Measurements from ENCODE around the gene POLR3G.
A peak's percentile ranks its signal among the peaks of the same experiment; 100 is the strongest.

Gene POLR3G

DNA sequence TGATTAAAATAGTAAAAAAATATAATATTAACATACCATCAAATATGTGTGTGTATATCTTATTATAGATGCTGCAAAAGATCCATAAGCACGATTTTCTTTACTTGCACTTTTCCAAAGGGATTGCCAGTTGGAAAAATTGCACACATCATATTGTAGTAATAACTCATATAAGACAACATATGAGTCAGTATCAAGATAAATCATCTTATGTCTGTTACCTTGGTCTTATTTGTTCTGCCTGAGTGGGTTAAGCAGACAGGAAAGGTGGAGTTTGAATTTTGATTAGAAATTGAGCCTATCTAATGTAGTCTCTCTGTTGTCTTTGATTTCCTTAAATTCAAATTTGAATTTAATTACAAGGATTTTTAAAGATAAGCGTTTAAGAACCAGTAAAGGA, 30.1 kb downstream of the POLR3G start:
- DNase-seq: no peak

DNA sequence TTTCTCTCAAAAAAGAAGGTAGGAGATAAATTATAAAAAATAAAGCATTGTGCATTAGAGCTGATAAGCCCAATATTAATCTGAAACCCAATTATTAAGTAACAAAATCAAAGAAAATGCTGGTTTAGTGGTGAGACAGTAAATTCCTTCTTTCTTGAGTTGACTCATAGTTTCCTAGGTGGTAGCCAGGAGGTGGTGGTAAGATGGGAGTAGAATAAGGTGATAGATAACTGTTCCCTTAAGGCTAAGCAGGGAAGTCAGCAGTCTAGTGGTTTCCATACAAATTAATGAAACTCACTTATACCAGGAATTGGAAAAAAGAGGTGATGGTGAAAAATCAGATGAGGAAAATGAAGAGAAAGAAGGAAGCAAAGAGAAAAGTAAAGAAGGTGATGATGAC, 31.6 kb downstream of the POLR3G start:
- no peak for DNase-seq

DNA sequence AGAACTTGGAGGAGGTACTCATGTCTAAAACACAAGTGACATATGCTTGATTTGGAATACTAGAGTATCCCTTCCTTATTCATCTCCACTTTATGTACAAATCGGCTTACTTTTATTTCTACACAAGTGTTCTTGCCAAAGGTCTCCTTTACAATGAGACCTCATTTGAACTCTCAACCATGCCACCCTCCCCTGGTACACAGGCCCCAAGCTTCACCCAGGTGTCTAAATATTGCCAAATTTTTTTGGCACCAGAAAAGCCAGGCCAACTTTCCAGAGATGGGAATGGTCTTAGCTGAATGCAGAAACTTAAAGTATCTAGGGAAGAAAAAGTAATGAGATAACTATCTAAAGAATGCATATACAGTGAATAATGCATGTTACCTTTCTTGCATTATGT, 35.8 kb downstream of the POLR3G start:
- no peak for DNase-seq

DNA sequence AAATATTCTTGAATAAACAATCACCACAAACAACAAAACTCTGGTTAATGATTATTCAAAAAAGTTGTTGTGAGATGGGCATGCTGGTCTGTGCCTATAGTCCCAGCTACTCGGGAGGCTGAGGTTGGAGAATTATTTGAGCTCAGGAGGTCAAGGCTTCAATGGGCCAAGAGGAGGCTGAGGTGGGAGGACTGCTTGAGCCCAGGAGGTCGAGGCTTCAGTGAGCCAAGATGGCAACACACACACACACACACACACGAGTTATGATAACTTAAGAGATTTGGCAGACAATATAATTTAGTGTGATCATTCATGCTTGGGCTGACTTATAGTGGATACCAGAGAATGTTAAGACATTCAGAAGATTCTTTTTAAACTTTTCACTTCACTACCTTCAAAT, 39.9 kb downstream of the POLR3G start:
- no peak for DNase-seq

DNA sequence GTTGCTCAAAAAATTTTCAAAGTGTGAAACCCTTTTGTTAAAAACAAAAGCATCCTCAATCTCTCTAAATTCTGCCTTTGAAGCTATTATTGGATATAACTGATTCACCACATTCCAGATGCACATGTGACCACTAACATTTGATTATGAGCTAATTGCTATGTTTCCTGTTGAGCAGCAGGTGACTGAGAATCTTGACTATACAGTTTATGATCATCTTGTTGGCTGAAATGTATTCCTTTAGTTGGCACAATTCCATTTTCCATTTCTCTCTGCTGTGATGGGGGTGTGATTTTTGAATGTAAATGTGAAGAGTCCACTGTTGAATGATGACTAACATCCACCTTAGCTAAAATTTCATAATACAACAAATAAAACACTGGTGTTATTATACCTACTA, 44.0 kb downstream of the POLR3G start:
- DNase-seq: no peak

DNA sequence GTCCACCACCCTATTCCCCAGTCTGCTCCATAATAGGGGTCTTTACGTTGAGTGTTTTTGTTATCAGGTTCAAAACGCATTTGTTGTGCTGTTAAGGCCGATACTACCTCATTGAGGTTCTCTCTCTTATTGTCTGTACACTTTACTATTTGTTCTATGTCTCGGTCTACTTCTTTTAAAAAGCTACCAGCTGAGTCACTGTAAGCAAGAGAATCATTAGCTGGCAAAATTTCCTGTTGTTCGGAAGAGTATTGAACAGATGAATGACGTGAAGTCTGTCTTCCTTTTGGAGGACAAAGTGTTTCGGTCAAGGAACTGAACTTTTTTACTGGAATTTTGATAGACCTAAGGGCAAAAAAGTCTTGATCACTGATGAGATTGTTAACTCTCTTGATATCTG, 44.4 kb downstream of the POLR3G start:
- DNase-seq: no peak

DNA sequence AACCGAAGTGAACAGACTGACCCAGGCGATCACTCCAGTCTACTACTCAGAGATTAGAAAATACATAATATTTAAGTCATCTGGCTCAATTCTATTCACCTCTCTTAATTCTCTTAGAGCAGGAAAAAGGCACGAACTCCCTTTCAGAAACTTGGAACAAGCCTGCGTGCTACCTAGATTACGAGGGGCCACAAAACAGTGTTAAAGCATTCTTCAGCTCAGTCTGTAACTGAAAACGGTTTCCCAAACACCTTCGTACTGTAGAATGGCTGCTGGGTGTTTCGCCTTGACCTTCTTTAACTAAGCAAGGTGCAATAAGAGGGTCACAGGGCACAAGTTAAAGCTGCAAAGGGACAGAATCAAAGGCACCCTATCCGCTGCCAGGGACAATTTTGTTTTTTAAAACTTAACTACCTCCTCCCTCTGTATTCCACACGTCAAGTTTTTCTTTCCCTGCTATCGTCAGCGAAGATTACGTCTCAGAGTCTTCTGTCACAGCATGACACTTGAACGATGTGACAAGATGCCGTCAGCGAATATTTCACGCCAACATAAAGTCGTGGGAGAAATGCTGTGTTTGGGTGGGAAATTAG, 54.0 kb downstream of the POLR3G start:
- DNase-seq: peak; percentile 15

DNA sequence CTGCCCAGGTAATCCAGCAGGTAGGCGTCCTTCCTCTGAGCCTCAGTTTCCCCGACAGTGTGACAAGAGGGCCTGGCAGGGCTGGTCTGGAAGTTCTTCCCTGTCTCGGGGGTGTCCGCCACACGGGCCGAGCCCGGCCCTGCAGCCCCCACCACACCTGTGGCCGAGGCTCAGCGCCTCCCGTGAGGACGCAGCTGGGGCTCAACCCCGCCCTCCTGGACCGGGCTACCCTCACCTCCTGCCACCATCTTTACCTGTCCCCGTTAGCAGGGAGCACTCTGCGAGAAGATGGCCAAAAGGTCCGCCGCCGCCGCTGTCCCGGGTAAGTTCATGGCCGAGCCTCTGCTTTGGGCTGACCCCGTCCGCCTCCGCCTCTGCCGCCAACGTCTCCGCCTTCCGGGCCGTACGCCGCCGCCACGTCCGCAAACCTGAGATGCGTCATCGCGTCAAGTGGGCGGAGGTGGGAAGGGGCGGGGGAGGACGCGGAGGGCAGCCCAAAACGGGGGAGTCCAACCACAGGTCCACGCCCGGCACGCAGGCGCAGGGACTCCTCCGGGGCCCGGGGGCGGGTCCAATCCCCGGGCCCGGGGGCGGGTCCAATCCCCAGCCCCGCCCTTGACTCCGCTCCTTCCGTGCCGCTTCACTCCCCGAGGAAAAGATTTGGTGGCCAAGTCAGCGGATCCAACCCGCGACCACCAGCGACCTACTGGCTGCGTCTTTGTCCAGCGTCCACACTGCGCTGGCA, 54.7 kb downstream of the POLR3G start, which contains the start of gene LYSMD3:
Gene LYSMD3 (minus strand): TSS at position 391 of the 745 bp plus-strand sequence. CDS start 4,295 bp downstream, outside the sequence.
- DNase-seq: peak; percentile 96

DNA sequence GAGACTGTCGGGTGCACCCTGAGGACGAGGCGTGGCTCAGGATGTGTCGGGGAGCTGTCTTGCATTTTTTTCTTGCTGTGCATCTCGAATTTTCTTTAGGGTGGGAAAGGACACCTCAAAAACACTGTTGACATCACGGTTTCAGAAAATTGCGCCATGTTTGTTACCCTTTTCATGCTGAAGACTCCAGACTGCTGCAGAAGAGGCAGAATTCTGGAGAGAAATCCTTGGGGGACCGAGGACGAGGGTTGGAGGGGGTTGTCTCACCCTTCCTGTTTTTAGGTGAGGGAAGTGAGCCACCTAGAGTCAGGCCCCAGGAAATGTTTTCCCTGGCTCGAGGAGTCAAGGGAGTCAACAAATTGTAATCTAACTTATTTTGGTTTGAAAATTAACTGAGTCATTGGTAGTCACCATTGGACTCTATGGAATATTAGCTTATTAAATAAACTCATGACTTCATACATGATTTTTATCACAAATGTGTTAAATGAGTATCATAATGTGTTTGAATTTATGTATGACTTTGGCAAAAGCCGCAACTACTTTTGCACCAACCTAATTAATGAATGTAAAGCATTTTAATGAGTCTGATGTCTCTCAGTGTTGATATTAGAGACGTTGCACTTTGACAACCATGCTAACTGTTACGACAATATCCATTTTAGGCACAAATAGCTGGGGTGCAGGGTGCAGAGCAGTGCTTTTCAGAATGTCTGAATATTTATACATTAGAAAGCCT, 55.4 kb downstream of the POLR3G start:
- peak; percentile 76 for DNase-seq

DNA sequence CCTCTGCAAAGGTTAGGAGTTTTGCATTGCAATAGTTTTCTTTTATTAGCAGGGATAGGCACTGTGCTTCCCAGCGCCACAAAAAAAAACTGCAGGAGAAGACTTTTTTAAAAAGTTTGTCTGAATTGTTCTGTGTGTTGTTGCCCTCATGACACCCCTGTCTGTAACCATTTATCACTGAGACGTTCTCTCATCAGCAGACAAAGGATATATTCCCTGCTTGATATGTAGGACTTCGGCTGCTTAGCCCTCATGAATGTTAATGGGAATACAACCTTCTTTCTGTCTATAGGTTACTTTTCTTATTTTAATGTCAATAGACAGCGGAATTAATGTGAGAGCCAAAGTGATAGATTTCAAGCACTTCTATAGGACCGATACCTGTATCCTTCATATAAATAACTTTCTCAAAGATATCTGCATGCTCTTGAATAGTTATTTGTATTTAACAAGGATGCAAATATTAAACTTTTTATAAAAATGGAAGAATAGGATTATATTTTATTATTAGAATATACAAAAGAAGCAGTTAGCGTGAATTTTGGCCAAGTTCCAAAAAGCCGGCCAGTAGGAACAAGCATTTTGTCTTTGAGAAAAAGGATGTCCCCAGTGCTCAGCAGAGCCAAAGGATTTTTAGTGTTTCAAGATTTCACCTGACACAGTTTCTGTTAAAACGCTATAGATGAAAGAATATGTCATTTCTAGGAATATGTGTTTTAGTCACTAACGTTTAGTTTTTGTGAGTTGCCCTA, 56.2 kb downstream of the POLR3G start:
- no peak for DNase-seq

DNA sequence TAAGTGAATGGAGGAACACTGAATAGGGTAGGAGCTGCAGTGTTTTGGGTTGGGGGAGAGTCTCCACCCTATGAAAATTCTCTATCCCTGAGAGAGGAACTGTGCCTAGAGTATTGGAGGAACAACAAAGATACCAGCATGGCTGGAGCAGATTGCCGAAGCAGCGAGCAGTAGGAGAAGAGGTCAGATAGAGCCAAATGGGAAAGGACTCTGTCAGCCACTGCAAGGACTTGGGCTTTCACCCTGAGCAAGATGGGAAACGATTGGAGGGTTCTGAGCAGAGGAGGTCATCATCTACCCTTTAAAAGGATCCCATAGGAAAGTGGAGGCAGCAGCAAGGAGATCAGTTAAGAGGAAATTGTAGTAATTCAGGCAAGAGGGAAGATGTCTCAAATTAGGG, 59.1 kb downstream of the POLR3G start:
- no peak for DNase-seq

DNA sequence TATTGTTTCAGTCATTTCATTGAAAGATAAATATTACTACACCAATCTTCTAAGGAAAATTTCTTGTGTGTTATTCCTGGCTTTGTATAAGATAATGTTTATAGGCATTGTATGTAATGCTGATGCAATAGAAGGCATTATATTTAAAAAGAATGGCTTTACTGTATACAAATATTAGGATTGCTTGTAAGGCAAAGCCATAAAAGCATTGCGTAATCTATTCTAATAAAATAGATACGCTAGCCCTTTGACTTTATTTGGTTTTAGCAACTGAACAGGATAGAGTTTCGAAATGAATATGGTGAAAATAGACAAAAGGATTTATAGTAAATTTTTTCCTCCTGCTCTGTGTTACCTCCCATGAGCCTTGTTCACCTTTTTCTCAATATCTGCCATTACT, 60.3 kb downstream of the POLR3G start:
- DNase-seq: no peak

DNA sequence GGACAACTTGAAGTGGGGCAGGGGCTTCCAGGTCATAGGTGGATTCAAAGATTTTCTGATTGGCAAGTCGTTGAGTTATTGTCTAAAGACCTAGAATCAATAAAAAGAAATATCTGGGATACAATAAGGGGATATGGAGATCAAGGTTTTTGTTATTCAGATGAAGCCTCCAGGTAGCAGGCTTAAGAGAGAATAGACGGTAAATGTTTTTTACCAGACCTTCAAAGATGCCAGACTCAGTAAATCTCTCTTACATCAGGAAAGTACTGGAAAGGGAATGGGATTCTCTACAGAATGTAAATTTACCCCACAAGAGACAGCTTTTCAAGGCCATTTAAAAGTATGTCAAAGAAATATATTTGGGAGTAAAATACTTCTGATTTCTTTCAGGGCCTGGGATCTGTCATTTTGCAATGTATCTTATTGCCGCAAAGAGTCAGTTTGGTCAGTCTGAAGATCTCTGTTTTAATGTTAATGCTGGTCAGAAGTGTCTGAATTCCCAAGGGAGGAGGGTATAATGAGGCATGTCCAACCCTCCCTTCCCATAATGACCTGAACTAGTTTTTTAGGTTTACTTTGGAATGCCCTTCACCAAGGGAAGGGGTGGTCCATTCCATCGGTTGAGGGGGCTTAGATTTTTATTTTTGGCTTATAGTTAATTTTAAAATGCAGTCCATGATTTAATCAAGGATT, 68.3 kb downstream of the POLR3G start:
- no peak for DNase-seq

DNA sequence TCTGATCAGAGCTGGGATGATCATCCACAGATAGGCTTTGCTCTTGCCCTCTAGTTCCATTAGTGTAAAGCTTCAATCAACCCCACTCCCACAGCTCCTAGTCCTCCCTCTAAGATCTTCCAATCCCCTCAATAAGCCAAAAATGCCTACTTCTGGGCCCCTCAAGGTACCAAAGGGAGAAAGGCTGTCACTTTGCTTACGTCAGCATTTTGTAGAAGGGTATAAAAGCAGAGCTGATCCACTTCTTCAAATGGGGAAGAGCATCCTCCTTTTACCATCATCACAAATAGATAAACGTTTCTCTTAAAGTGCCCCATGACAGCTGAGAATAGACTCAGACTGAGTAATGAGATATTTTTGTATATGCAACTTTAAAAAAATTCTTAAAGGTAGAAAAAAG, 70.8 kb downstream of the POLR3G start:
- no peak for DNase-seq

DNA sequence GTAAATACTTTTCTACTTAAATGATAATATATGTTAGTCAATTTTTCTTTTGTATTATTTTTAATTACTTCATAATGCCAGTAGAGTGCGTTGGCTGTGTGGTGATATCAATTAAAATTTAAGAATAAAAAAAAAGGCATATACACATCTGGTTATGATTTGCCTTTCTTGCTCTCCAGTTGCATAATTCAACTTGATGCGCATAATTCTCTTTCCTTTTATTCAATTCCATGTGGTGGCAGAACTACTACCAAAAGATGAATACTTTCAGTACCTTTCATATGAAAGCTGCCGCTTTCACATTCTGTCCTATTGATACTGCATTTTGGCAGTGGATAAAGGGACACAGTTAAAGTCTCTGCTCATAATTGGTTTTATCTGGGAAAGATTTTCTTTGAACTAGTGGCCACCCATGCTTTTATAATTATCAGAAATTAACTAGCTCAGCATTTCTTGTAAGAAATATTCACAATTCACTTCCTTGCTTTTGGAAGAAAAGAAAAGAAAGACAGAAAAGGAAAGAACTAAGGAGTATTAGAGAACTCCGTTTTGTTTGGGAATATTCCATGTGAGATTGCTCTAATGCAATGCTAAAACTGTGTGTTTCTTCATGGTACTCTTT, 71.7 kb downstream of the POLR3G start:
- DNase-seq: no peak

DNA sequence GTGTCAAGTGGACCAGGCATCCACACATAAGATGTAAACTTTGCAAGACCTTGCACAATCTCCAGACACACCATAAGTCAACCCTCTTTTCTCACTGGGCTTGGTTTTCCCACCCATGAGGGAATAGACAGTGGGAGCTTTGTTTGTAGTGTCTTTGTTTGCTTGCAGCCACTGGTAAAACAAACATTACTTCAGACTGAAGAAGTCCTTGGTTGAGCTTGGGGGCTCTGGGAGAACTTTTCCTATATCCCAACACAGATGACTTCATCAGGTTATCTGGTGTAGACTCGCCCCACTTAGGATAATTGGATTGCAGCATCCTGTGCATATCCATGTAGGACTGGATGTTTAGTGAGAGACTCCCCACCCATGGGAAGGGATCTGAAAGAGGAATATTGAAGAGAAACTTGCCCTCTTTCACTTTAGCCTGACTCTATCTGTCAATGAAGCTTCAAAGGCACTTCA, 72.4 kb downstream of the POLR3G start:
- no peak for DNase-seq

DNA sequence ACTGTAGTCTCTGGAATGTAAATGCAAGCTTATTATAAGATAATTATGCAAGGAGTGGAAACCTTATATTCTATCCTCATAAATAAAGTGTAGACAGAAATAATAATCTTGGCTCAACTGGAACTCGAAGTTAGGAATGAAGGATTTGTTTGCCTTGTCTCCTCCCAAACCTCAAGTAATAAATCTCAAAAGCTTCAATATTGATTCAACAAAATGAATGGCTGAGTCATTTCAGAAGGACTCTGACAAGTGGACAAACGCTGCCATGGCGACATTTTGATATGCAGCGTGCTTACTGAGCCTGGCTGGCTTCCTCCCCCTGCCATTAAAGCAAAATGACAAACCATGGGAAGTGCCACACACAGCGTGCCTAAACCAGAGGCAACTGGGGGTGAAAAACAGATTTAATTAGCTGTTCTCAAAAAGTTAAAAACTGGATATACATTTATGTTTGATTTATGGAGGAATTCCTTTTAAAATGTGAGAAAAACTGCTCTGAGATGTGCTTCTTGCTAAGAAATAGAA, 73.5 kb downstream of the POLR3G start:
- no peak for DNase-seq

DNA sequence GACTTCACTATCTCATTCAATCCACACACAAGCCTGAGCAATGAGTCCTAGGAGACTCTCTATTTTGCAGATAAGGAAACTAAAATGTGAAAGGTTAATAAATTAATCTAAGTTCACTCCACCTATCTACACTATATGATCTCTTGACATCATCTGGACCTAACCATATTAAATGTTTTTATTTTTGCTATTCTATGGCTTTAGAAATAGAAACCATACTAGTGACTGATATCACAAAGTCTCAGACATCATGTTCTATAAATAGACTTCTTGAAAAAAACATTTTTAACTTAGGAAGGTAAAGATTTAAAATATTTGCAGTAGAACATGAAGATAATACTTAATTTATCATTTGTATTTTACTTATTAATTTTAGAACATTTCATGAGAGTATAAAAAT, 74.6 kb downstream of the POLR3G start:
- no peak for DNase-seq

DNA sequence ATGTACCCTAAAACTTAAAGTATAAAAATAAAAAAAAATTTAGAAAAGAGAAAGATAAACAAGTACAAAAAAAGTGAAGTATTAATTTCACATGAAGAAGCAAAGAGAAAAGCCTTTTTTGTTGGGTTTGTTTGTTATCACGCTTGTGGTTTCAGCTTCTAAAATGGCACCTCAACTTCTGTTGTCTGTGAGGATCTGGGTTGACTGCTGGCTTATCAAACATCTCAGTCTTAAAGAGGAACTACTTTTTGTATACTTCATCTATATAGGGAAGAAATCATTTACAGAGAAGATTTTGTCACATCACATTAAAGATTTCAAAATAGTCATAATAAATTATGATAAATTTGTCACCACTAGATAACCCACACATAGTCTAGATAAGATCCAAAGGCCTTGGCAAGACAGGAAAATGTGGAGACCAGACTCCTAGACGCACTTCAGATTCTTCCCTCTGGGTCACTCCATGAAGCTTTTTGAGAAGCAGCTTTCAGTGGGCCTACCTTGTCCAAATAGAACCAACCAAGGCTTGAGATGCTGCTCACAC, 75.1 kb downstream of the POLR3G start:
- no peak for DNase-seq

DNA sequence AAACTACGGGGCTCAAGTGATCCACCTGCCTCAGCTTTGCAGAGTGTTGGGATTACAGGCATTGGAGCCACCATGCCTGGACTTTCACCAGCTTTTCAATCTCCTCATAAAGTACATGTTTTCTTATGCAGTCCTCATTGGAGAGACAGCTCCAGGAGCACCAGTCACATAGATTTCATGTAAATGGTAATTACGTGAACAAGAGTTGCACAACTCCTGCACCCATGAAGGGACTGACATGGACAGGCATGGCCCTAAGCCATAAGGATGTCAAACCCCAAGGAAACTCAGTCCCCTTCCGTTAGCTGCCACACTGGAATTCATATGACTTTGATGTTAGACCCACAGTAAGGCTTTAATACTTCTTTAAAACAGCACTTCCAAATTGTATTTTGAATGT, 76.3 kb downstream of the POLR3G start:
- no peak for DNase-seq

DNA sequence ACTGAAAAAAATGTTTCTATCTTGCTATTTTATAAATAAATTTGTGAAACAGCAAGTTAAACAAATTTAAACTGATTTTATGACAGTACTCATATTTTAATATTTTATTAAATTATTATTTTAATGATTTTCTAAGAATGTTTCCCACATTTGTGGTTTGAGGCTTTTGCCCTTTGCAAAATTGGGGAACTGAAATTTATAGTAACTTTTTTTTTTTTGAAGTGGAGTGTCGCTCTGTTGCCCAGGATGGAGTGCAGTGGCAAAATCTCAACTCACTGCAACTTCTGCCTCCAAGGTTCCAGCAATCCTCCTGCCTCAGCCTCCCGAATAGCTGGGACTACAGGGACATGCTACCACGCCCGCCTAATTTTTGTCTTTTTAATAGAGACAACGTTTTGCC, 76.7 kb downstream of the POLR3G start:
- DNase-seq: no peak

DNA sequence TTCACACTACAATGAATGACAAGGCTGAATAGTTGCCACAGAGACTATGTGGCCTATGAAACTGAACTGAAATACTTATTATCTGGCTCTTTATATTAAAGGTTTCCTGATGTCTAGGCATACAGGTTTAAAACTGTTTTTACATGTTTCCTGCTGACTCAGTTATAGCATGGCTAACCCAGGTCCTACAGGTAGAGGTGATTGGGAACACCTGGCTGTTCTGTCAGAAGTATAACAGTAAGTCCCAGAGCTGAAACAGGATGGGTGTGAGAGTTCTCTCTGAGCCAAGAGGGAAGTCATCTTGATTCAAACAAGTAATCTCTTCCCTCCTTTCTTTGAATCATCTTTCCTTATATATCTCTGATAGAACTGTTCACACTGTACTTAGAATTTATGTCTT, 79.0 kb downstream of the POLR3G start:
- no peak for DNase-seq
